ENCODE data around the gene GSG1L.
"Not testable (repeated sequence)": the region's sequence is repeated elsewhere in the genome, so short reads cannot be mapped to it uniquely, and the experiment has no call there.

Gene GSG1L

GRCh38 chr16:28011971-28012445, 51.5 kb downstream of the GSG1L start:
- DNase-seq: no peak

GRCh38 chr16:28011223-28011622, 52.3 kb downstream of the GSG1L start:
- DNase-seq: no peak

GRCh38 chr16:28010671-28011070, 52.8 kb downstream of the GSG1L start:
- DNase-seq: no peak

- no peak for DNase-seq
Measured at GRCh38 chr16:28009586-28010373, 53.7 kb downstream of the GSG1L start.

- DNase-seq: no peak
Measured at GRCh38 chr16:28003923-28004322, 59.6 kb downstream of the GSG1L start.

GRCh38 chr16:28003021-28003865, 60.3 kb downstream of the GSG1L start:
- DNase-seq: no peak

- DNase-seq: no peak
Measured at GRCh38 chr16:28001642-28002041, 61.9 kb downstream of the GSG1L start.

- DNase-seq: no peak
Measured at GRCh38 chr16:28001184-28001583, 62.3 kb downstream of the GSG1L start.

GRCh38 chr16:28000314-28001169, 63.0 kb downstream of the GSG1L start:
- DNase-seq: peak; percentile 13

GRCh38 chr16:27999687-28000086, 63.8 kb downstream of the GSG1L start:
- no peak for DNase-seq

GRCh38 chr16:27995378-27995777, 68.1 kb downstream of the GSG1L start:
- DNase-seq: no peak

GRCh38 chr16:27994686-27995085, 68.8 kb downstream of the GSG1L start:
- DNase-seq: no peak

- no peak for DNase-seq
Measured at GRCh38 chr16:27993587-27993986, 69.9 kb downstream of the GSG1L start.

GRCh38 chr16:27991876-27992275, 71.6 kb downstream of the GSG1L start:
- DNase-seq: no peak

GRCh38 chr16:27985981-27986380, 77.5 kb downstream of the GSG1L start:
- no peak for DNase-seq

GRCh38 chr16:27984121-27984520, 79.4 kb downstream of the GSG1L start:
- no peak for DNase-seq

- DNase-seq: no peak
Measured at GRCh38 chr16:27983244-27983643, 80.3 kb downstream of the GSG1L start.

GRCh38 chr16:27982184-27982583, 81.3 kb downstream of the GSG1L start:
- no peak for DNase-seq

GRCh38 chr16:27980919-27981700, 82.4 kb downstream of the GSG1L start:
- peak; percentile 94 for DNase-seq

GRCh38 chr16:27980076-27980775, 83.3 kb downstream of the GSG1L start:
- DNase-seq: peak; percentile 84

GRCh38 chr16:27979668-27980067, 83.8 kb downstream of the GSG1L start:
- not testable (repeated sequence) for DNase-seq
